Neural progenitor cell (in vitro differentiated cells): ENCODE results near the gene RALY.

ENCODE experiments used
- EZH2 ChIP-seq: fragments of 200-600 bp; sonication (generic); IDR thresholded peaks from 2 replicates; pipeline ENCODE4 v1.6.1; 2017; ENCODE audit warnings: antibody characterized with exemption, mild to moderate bottlenecking, moderate library complexity
- EZH2phosphoT487 ChIP-seq: fragments of 200-600 bp; sonication (generic); IDR thresholded peaks from 2 replicates; pipeline ENCODE4 v1.6.1; 2017; ENCODE audit warnings: antibody characterized with exemption
- TF ChIP-seq, protein P1 (sequence below): fragments of 200-600 bp; sonication (generic); IDR thresholded peaks from 2 replicates; pipeline ENCODE4 v1.5.1; 2017; ENCODE audit warnings: antibody characterized with exemption, mild to moderate bottlenecking

DNA sequence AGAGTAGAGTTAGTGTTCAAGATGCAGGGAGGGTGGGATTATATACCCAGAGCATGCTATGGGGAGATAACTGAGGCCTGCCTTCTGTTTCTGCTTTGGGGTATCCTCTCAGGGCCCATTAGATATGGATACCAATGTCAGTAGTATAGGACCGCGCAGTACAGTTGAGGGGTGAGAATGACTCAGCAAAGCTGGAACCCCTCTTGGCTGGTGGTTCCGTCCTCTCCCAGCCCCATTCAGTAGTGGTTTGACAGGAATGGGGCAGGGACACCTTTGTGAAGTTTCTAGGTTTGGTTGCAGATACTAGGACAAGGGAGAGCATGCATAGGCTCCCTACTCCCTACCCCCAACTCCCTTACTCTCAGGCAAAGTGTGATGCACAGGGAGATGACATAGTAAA lies 70.6 kb downstream of the RALY start:
- TF ChIP-seq, protein P1, sequence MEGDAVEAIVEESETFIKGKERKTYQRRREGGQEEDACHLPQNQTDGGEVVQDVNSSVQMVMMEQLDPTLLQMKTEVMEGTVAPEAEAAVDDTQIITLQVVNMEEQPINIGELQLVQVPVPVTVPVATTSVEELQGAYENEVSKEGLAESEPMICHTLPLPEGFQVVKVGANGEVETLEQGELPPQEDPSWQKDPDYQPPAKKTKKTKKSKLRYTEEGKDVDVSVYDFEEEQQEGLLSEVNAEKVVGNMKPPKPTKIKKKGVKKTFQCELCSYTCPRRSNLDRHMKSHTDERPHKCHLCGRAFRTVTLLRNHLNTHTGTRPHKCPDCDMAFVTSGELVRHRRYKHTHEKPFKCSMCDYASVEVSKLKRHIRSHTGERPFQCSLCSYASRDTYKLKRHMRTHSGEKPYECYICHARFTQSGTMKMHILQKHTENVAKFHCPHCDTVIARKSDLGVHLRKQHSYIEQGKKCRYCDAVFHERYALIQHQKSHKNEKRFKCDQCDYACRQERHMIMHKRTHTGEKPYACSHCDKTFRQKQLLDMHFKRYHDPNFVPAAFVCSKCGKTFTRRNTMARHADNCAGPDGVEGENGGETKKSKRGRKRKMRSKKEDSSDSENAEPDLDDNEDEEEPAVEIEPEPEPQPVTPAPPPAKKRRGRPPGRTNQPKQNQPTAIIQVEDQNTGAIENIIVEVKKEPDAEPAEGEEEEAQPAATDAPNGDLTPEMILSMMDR, result no peak
- no peak for TF ChIP-seq EZH2phosphoT487
- no peak for TF ChIP-seq EZH2
